ENCODE results near the gene BRD7. TPM values are rescaled to one million over a fixed set of nuclear protein-coding genes. Genes with fewer than 3 reads are reported as not detected.
A peak's percentile ranks its signal among the peaks of the same experiment; 100 is the strongest.

Gene BRD7
- total RNA-seq, 6 experiments from 2014 or later, result 16.9 to 24.1 (median 20.2) TPM

DNA sequence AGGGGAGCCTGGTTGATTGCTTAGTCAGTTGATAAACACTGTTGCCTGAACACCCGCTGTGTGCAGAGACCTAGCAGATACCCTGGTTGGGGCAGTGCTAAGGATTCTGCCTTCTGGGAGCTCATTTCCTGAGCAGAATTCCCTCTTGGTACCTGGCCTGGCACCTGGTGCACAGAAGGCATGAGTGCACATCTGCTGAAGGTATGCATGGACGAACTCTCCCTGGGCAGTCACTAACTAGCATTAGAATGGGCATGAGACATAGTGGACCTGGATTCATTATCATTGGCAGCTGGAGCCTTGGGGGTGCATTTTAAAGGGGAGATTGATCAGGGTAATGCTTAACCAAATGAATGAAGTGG, 89.3 kb downstream of the BRD7 start:
- ATAC-seq (no peak), DNase-seq (peak in 1 of 3 donors; percentile 28)
- 63% methylated on average over 2 of the region's 2 CpGs for WGBS (ENCODE audit: insufficient coverage, low coverage, low lambda C conversion rate, missing lambda C conversion rate)
- intact Hi-C loops (cut with DNase I), result no loop called here
- Histone ChIP-seq H3K27ac (no peak overlapping the region), H3K9me3 (no peaks in the 10 kb centered on the region), H3K4me1 (peaks cover 0 to 27% (median 6%) of the 10 kb centered on the region in 4 donors), H3K4me3 (no peak overlapping the region), H3K36me3 (no peaks in the 10 kb centered on the region), H3K27me3 (no peaks in the 10 kb centered on the region)
- TF ChIP-seq POLR2A (IDR thresholded peaks at IDR 0.05), result no peak
- TF ChIP-seq, protein P1, sequence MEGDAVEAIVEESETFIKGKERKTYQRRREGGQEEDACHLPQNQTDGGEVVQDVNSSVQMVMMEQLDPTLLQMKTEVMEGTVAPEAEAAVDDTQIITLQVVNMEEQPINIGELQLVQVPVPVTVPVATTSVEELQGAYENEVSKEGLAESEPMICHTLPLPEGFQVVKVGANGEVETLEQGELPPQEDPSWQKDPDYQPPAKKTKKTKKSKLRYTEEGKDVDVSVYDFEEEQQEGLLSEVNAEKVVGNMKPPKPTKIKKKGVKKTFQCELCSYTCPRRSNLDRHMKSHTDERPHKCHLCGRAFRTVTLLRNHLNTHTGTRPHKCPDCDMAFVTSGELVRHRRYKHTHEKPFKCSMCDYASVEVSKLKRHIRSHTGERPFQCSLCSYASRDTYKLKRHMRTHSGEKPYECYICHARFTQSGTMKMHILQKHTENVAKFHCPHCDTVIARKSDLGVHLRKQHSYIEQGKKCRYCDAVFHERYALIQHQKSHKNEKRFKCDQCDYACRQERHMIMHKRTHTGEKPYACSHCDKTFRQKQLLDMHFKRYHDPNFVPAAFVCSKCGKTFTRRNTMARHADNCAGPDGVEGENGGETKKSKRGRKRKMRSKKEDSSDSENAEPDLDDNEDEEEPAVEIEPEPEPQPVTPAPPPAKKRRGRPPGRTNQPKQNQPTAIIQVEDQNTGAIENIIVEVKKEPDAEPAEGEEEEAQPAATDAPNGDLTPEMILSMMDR (IDR thresholded peaks at IDR 0.05), result no peak

DNA sequence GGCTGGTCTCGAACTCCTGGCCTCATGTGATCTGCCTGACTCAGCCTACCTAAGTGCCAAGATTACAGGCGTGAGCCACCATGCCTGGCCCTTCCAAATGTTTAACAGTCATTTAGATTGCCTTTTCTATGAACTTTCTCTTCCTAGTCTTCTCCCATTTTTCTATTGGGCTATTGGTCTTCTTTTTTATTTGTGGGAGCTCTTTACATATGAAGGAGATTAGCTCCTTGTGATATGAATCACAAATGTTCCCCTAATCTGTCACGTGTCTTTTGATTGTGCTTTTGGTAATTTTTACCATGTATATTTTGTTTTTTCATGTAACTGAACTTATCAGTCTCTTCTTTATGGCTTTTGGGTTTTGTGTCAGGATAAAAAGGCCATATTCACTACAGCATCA, 90.5 kb downstream of the BRD7 start:
- ATAC-seq (no peak), DNase-seq (peak in 1 of 3 donors; percentile 7)
- Histone ChIP-seq H3K27ac (no peak overlapping the region), H3K36me3 (no peaks in the 10 kb centered on the region), H3K4me1 (peaks cover 0 to 14% (median 4%) of the 10 kb centered on the region in 4 donors), H3K9me3 (no peaks in the 10 kb centered on the region), H3K27me3 (no peaks in the 10 kb centered on the region), H3K4me3 (no peak overlapping the region)
- 72% methylated on average over 3 of the region's 3 CpGs for WGBS (ENCODE audit: insufficient coverage, low coverage, low lambda C conversion rate, missing lambda C conversion rate)
- intact Hi-C loops (cut with DNase I), result no loop called here
- TF ChIP-seq POLR2A (IDR thresholded peaks at IDR 0.05), result no peak
- TF ChIP-seq, protein P1 (IDR thresholded peaks at IDR 0.05), result no peak

DNA sequence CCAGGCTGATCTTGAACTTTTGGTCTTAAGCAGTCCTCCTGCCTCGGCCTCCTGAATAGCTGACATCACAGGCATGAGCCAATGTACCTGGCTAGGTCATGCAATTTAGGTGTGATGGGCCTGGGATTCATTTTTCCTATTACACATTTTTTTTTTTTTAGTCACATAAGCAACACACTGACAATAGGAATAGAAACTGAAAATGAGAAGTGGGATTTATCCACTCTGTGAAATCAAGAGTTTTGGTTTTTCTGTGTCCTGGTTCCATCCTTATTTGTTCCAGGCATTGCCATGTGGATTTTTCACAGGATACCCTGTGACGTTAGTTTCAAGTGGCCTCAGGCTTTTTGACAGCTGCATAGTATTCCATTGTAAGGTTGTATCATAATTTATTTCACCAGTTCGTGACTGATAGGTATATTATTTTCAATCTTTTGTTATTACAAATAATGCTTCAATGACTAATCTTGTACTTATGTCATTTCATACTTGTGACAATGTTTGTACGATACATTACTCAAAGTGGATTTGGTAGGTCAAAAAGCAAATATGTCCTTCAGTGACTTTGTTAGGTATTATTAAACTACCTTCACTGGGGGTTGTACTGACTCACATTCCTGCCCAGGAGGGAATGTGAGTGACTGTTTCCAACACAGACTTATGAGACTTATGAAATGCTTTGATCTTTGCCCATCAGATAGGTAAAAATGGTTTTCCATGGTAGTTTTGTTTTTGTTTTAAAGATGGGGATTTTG, 91.8 kb downstream of the BRD7 start:
- no peaks in the 10 kb centered on the region for H3K9me3 ChIP-seq
- no peaks in the 10 kb centered on the region for H3K36me3 ChIP-seq
- TF ChIP-seq, protein P1 (IDR thresholded peaks at IDR 0.05), result no peak
- TF ChIP-seq POLR2A (IDR thresholded peaks at IDR 0.05), result no peak
- no peaks in the 10 kb centered on the region for H3K27me3 ChIP-seq
- no peak overlapping the region for H3K4me3 ChIP-seq
- peaks cover 0 to 1% (median 0%) of the 10 kb centered on the region in 4 donors for H3K4me1 ChIP-seq
- H3K27ac ChIP-seq, result no peak overlapping the region
- WGBS (ENCODE audit: insufficient coverage, low coverage, low lambda C conversion rate, missing lambda C conversion rate), result 84% methylated on average over 4 of the region's 4 CpGs
- intact Hi-C loops (cut with DNase I), result no loop called here
- DNase-seq (no peak), ATAC-seq (no peak)

DNA sequence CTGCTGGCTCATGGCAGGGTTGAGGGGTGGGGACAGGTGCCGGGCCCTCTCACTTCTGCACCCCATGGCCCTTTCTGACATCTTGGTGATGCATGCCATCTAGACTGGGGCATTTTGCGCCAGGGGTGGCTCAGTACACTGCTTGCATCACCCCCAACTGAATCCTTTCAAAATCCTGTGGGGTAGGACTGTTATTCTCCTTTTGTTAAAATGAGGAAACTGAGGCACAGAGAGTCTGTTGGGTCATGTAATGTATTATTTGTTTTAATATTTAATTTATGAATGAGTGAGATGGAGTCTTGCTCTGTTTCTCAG, 92.5 kb downstream of the BRD7 start:
- intact Hi-C loops (cut with DNase I), result no loop called here
- ATAC-seq (no peak), DNase-seq (peak in 1 of 3 donors; percentile 43)
- H3K9me3 ChIP-seq, result no peaks in the 10 kb centered on the region
- no peaks in the 10 kb centered on the region for H3K36me3 ChIP-seq
- peak overlapping the region in 1 of 3 donors; percentile 43 for H3K27ac ChIP-seq
- TF ChIP-seq, protein P1 (IDR thresholded peaks at IDR 0.05), result no peak
- TF ChIP-seq POLR2A (IDR thresholded peaks at IDR 0.05), result no peak
- no CpG with 5 or more reads among the region's 2 CpGs for WGBS (ENCODE audit: insufficient coverage, low coverage, low lambda C conversion rate, missing lambda C conversion rate)
- H3K4me1 ChIP-seq, result no peaks in the 10 kb centered on the region
- H3K4me3 ChIP-seq, result no peak overlapping the region
- no peaks in the 10 kb centered on the region for H3K27me3 ChIP-seq

Data from right lobe of liver (tissue), 6 donors.